ENCODE results near the gene USP50. TPM values are rescaled to one million over a fixed set of nuclear protein-coding genes. Genes with fewer than 3 reads are reported as not detected.
"Not testable (repeated sequence)": the region's sequence is repeated elsewhere in the genome, so short reads cannot be mapped to it uniquely, and the experiment has no call there.

Gene USP50
- total and polyA plus RNA-seq, 2 donors (not counting 1 experiment from before 2014, with no cell fraction given), result 0.17 to 0.34 TPM

DNA sequence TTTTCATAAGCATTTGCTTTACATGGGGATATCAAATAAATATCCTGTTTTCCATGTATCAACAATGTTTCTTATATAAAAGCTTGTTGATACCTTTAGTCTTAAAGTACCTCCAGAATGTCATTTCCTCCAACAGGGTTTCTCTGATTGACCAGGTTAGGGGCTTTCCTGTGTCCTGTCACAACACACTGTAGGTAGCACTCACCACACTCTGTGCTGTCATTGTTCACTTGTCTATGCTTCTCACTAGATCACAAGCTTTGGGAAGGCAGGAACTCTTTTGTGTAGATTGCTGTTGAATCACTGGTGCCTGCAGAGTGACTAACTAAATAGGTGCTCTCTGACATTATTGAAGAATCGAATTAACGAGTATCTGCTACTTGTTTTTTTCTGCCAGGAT lies 49.8 kb downstream of the USP50 start:
- Histone ChIP-seq H3K9ac (ENCODE audit: insufficient read depth, low read length) (no peak overlapping the region), H3K9me3 (ENCODE audit: control insufficient read depth, insufficient read depth, low read depth, low read length) (no peaks in the 10 kb centered on the region), H2AFZ (ENCODE audit: low read length) (no peak overlapping the region), H3K4me1 (ENCODE audit: control insufficient read depth, extremely low read depth, insufficient read depth, low read length) (no peaks in the 10 kb centered on the region), H4K20me1 (ENCODE audit: control insufficient read depth, extremely low read depth, insufficient read depth, low read length) (no peaks in the 10 kb centered on the region), H3K27ac (ENCODE audit: insufficient read depth, low read length) (no peak overlapping the region), H3K4me3 (replicated peaks in 1 of 4; ENCODE audit: control extremely low read depth in 1 of 4, insufficient read depth in 1 of 4, low read depth in 3 of 4, low read length in 4 of 4) (no peak overlapping the region), H3K36me3 (ENCODE audit: control insufficient read depth, insufficient read depth, low read length) (peaks cover 3% of the 10 kb centered on the region), H3K27me3 (ENCODE audit: control insufficient read depth, insufficient read depth, low read length) (no peaks in the 10 kb centered on the region), H3K79me2 (ENCODE audit: control insufficient read depth, insufficient read depth, low read length) (no peaks in the 10 kb centered on the region), H3K4me2 (ENCODE audit: extremely low read depth, insufficient read depth, low read length) (no peak overlapping the region)
- DNase-seq (ENCODE audit: low read depth in 2 of 2), result no peak
- TF ChIP-seq EZH2 (IDR thresholded peaks at IDR 0.05; ENCODE audit: low read length, missing control alignments), result no peak
- TF ChIP-seq, protein P1, sequence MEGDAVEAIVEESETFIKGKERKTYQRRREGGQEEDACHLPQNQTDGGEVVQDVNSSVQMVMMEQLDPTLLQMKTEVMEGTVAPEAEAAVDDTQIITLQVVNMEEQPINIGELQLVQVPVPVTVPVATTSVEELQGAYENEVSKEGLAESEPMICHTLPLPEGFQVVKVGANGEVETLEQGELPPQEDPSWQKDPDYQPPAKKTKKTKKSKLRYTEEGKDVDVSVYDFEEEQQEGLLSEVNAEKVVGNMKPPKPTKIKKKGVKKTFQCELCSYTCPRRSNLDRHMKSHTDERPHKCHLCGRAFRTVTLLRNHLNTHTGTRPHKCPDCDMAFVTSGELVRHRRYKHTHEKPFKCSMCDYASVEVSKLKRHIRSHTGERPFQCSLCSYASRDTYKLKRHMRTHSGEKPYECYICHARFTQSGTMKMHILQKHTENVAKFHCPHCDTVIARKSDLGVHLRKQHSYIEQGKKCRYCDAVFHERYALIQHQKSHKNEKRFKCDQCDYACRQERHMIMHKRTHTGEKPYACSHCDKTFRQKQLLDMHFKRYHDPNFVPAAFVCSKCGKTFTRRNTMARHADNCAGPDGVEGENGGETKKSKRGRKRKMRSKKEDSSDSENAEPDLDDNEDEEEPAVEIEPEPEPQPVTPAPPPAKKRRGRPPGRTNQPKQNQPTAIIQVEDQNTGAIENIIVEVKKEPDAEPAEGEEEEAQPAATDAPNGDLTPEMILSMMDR (conservative IDR thresholded peaks at IDR 0.05 in 1 of 2, IDR thresholded peaks at IDR 0.05 in 1 of 2; ENCODE audit: low read depth in 1 of 2, low read length in 2 of 2), result no peak

DNA sequence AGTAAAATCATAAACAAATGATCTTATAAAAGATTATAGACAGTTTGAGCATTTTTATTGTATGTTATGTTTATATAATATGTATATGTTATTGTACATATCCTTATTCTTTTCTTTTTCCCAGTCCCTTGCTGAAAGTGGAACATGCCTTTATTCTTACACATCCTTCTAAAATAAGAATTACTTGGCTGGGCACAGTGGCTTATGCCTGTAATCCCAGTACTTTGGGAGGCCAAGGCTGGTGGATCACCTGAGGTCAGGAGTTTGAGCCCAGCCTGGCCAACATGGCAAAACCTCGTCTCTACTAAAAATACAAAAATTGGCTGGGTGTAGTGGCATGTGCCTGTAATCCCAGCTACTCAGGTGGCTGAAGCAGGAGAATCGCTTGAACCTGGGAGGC lies 51.9 kb downstream of the USP50 start:
- H3K4me2 ChIP-seq (ENCODE audit: extremely low read depth, insufficient read depth, low read length); H3K27me3 ChIP-seq (ENCODE audit: control insufficient read depth, insufficient read depth, low read length); H3K36me3 ChIP-seq (ENCODE audit: control insufficient read depth, insufficient read depth, low read length); H3K9me3 ChIP-seq (ENCODE audit: control insufficient read depth, insufficient read depth, low read depth, low read length); H3K9ac ChIP-seq (ENCODE audit: insufficient read depth, low read length); H3K4me1 ChIP-seq (ENCODE audit: control insufficient read depth, extremely low read depth, insufficient read depth, low read length); DNase-seq (ENCODE audit: low read depth in 2 of 2); H3K79me2 ChIP-seq (ENCODE audit: control insufficient read depth, insufficient read depth, low read length); H3K4me3 ChIP-seq (replicated peaks in 1 of 4; ENCODE audit: control extremely low read depth in 1 of 4, insufficient read depth in 1 of 4, low read depth in 3 of 4, low read length in 4 of 4); H2AFZ ChIP-seq (ENCODE audit: low read length); H3K27ac ChIP-seq (ENCODE audit: insufficient read depth, low read length); H4K20me1 ChIP-seq (ENCODE audit: control insufficient read depth, extremely low read depth, insufficient read depth, low read length): not testable (repeated sequence)

DNA sequence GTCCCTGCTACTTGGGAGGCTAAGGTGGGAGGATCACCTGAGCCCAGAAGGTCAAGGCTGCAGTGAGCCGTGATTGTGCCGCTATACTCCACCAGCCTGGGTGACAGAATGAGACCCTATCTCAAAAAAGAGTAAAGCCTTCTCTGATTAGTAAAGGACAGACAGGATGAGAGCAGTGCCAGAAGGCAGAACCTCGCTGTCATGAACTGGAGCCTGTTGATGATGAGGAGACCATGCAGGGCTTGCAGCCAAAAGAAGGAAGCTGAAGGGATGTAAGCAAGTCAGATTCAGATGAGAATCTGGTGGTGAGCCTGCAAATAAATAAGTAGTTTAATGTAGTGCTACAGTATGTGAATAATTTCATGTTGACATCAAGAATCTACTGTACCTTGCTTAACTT lies 52.8 kb downstream of the USP50 start:
- no peak overlapping the region for H3K27ac ChIP-seq (ENCODE audit: insufficient read depth, low read length)
- no peaks in the 10 kb centered on the region for H3K9me3 ChIP-seq (ENCODE audit: control insufficient read depth, insufficient read depth, low read depth, low read length)
- H4K20me1 ChIP-seq (ENCODE audit: control insufficient read depth, extremely low read depth, insufficient read depth, low read length), result no peaks in the 10 kb centered on the region
- peaks cover 5% of the 10 kb centered on the region for H3K36me3 ChIP-seq (ENCODE audit: control insufficient read depth, insufficient read depth, low read length)
- no peak overlapping the region for H3K4me2 ChIP-seq (ENCODE audit: extremely low read depth, insufficient read depth, low read length)
- TF ChIP-seq, protein P1 (conservative IDR thresholded peaks at IDR 0.05 in 1 of 2, IDR thresholded peaks at IDR 0.05 in 1 of 2; ENCODE audit: low read depth in 1 of 2, low read length in 2 of 2), result no peak
- no peak for TF ChIP-seq EZH2 (IDR thresholded peaks at IDR 0.05; ENCODE audit: low read length, missing control alignments)
- H3K4me3 ChIP-seq (replicated peaks in 1 of 4; ENCODE audit: control extremely low read depth in 1 of 4, insufficient read depth in 1 of 4, low read depth in 3 of 4, low read length in 4 of 4), result no peak overlapping the region
- no peaks in the 10 kb centered on the region for H3K27me3 ChIP-seq (ENCODE audit: control insufficient read depth, insufficient read depth, low read length)
- H3K9ac ChIP-seq (ENCODE audit: insufficient read depth, low read length), result no peak overlapping the region
- H2AFZ ChIP-seq (ENCODE audit: low read length), result no peak overlapping the region
- DNase-seq (ENCODE audit: low read depth in 2 of 2), result no peak
- no peaks in the 10 kb centered on the region for H3K4me1 ChIP-seq (ENCODE audit: control insufficient read depth, extremely low read depth, insufficient read depth, low read length)
- no peaks in the 10 kb centered on the region for H3K79me2 ChIP-seq (ENCODE audit: control insufficient read depth, insufficient read depth, low read length)
